Hepatocyte (in vitro differentiated cells): Measurements from ENCODE around the gene CAD.

Experiments
- CTCF ChIP-seq: fragments of 200-600 bp; sonication (generic); IDR thresholded peaks from 2 replicates; pipeline ENCODE4 v1.5.1; 2016; ENCODE audit warnings: antibody characterized with exemption, mild to moderate bottlenecking; ENCODE audit not compliant: poor library complexity
- EZH2 ChIP-seq: fragments of 200-600 bp; sonication (generic); IDR thresholded peaks from 2 replicates; pipeline ENCODE4 v1.6.1; 2016; ENCODE audit warnings: antibody characterized with exemption, mild to moderate bottlenecking, borderline replicate concordance
- EZH2phosphoT487 ChIP-seq: fragments of 200-600 bp; sonication (generic); IDR thresholded peaks from one replicate; pipeline ENCODE4 v1.6.1; 2018; ENCODE audit warnings: antibody characterized with exemption, mild to moderate bottlenecking, low read depth, moderate library complexity; ENCODE audit not compliant: unreplicated experiment, severe bottlenecking

GRCh38 chr2:27241761-27242613 lies 24.8 kb downstream of the CAD start:
- no peak for TF ChIP-seq EZH2
- no peak for TF ChIP-seq CTCF
- TF ChIP-seq EZH2phosphoT487, result no peak
